ENCODE results near the gene ROBO1. TPM values are rescaled to one million over a fixed set of nuclear protein-coding genes. Genes with fewer than 3 reads are reported as not detected.

ROBO1 gene
- total and polyA plus RNA-seq, 2 donors (not counting 1 experiment from before 2014, with no cell fraction given), result 0.27 to 3.2 TPM

- Histone ChIP-seq H3K4me3 (ENCODE audit: control extremely low read depth in 1 of 5, extremely low read depth in 1 of 5, insufficient read depth in 1 of 5, low read depth in 2 of 5, low read length in 4 of 5) (no peak overlapping the region), H3K79me2 (ENCODE audit: control insufficient read depth, insufficient read depth, low read length) (no peaks in the 10 kb centered on the region), H3K4me1 (ENCODE audit: control insufficient read depth in 2 of 2, insufficient read depth in 2 of 2, low read length in 2 of 2) (no peaks in the 10 kb centered on the region), H4K20me1 (ENCODE audit: control insufficient read depth, insufficient read depth, low read length, poor library complexity, severe bottlenecking) (no peaks in the 10 kb centered on the region), H3K9me3 (ENCODE audit: control extremely low read depth in 1 of 3, control insufficient read depth in 2 of 3, insufficient read depth in 1 of 3, low read length in 2 of 3) (no peaks in the 10 kb centered on the region), H3K36me3 (replicated peaks in 1 of 2; ENCODE audit: control extremely low read depth in 1 of 2, control insufficient read depth in 1 of 2, extremely low read depth in 1 of 2, insufficient read depth in 2 of 2, low read length in 1 of 2) (no peaks in the 10 kb centered on the region), H2AFZ (ENCODE audit: insufficient read depth, low read depth, low read length, poor library complexity, severe bottlenecking) (no peak overlapping the region), H3K9ac (ENCODE audit: low read length) (no peak overlapping the region), H3K27me3 (replicated peaks in 1 of 4; ENCODE audit: control extremely low read depth in 1 of 4, control insufficient read depth in 3 of 4, insufficient read depth in 4 of 4, low read length in 3 of 4) (no peaks in the 10 kb centered on the region), H3K27ac (ENCODE audit: low read length in 2 of 2) (no peak overlapping the region), H3K4me2 (replicated peaks; ENCODE audit: low read depth, low read length, poor library complexity, severe bottlenecking) (no peak overlapping the region)
- no CpG with 5 or more reads among the region's 7 CpGs for WGBS (ENCODE audit: insufficient coverage)
- ATAC-seq (ENCODE audit: low read depth), result no peak
- DNase-seq, result no peak
- ChIA-PET CTCF (no interaction called here), POLR2A (no interaction called here)
- intact Hi-C loops (cut with micrococcal nuclease), result no loop called here
- no peak for TF ChIP-seq EZH2 (IDR thresholded peaks at IDR 0.05; ENCODE audit: borderline replicate concordance, insufficient read depth, low read depth, low read length, poor library complexity, severe bottlenecking)
- no peak for TF ChIP-seq CTCF (IDR thresholded peaks at IDR 0.05)
- Mint-ChIP-seq H3K4me3 (no peak overlapping the region), H3K27me3 (no peaks in the 10 kb centered on the region), H3K27ac (no peak overlapping the region), H3K4me1 (no peaks in the 10 kb centered on the region), H3K9me3 (ENCODE audit: insufficient read depth) (no peaks in the 10 kb centered on the region)
These were observed 628.3 kb downstream of the ROBO1 start for GRCh38 chr3:79139395-79140068.

- ChIA-PET CTCF (no interaction called here), POLR2A (no interaction called here)
- Histone ChIP-seq H3K36me3 (replicated peaks in 1 of 2; ENCODE audit: control extremely low read depth in 1 of 2, control insufficient read depth in 1 of 2, extremely low read depth in 1 of 2, insufficient read depth in 2 of 2, low read length in 1 of 2) (no peaks in the 10 kb centered on the region), H3K27ac (ENCODE audit: low read length in 2 of 2) (no peak overlapping the region), H3K9me3 (ENCODE audit: control extremely low read depth in 1 of 3, control insufficient read depth in 2 of 3, insufficient read depth in 1 of 3, low read length in 2 of 3) (peaks cover 0 to 4% (median 3%) of the 10 kb centered on the region in 3 donors), H2AFZ (ENCODE audit: insufficient read depth, low read depth, low read length, poor library complexity, severe bottlenecking) (no peak overlapping the region), H3K4me1 (ENCODE audit: control insufficient read depth in 2 of 2, insufficient read depth in 2 of 2, low read length in 2 of 2) (no peaks in the 10 kb centered on the region), H3K4me3 (ENCODE audit: control extremely low read depth in 1 of 5, extremely low read depth in 1 of 5, insufficient read depth in 1 of 5, low read depth in 2 of 5, low read length in 4 of 5) (no peak overlapping the region), H3K4me2 (replicated peaks; ENCODE audit: low read depth, low read length, poor library complexity, severe bottlenecking) (no peak overlapping the region), H3K79me2 (ENCODE audit: control insufficient read depth, insufficient read depth, low read length) (no peaks in the 10 kb centered on the region), H4K20me1 (ENCODE audit: control insufficient read depth, insufficient read depth, low read length, poor library complexity, severe bottlenecking) (no peaks in the 10 kb centered on the region), H3K9ac (ENCODE audit: low read length) (no peak overlapping the region), H3K27me3 (replicated peaks in 1 of 4; ENCODE audit: control extremely low read depth in 1 of 4, control insufficient read depth in 3 of 4, insufficient read depth in 4 of 4, low read length in 3 of 4) (no peaks in the 10 kb centered on the region)
- DNase-seq (no peak), ATAC-seq (ENCODE audit: low read depth) (no peak)
- H3K4me1 Mint-ChIP-seq, result no peaks in the 10 kb centered on the region
- WGBS (ENCODE audit: insufficient coverage), result 74% methylated on average over 11 of the region's 16 CpGs
- intact Hi-C loops (cut with micrococcal nuclease), result no loop called here
- H3K9me3 Mint-ChIP-seq (ENCODE audit: insufficient read depth), result peaks cover 6% of the 10 kb centered on the region
- TF ChIP-seq CTCF (IDR thresholded peaks at IDR 0.05), result no peak
- TF ChIP-seq EZH2 (IDR thresholded peaks at IDR 0.05; ENCODE audit: borderline replicate concordance, insufficient read depth, low read depth, low read length, poor library complexity, severe bottlenecking), result no peak
- no peak overlapping the region for H3K27ac Mint-ChIP-seq
- H3K27me3 Mint-ChIP-seq, result no peaks in the 10 kb centered on the region
- H3K4me3 Mint-ChIP-seq, result no peak overlapping the region
These were observed 642.3 kb downstream of the ROBO1 start for GRCh38 chr3:79125313-79125984.

All from B cell (primary cell).